ENCODE measurements around the gene SP3. TPM values are rescaled to one million over a fixed set of nuclear protein-coding genes. Genes with fewer than 3 reads are reported as not detected.

Gene SP3
- total RNA-seq, 4 donors from 2014 or later = 69.3 to 175 (median 82.9) TPM

DNA sequence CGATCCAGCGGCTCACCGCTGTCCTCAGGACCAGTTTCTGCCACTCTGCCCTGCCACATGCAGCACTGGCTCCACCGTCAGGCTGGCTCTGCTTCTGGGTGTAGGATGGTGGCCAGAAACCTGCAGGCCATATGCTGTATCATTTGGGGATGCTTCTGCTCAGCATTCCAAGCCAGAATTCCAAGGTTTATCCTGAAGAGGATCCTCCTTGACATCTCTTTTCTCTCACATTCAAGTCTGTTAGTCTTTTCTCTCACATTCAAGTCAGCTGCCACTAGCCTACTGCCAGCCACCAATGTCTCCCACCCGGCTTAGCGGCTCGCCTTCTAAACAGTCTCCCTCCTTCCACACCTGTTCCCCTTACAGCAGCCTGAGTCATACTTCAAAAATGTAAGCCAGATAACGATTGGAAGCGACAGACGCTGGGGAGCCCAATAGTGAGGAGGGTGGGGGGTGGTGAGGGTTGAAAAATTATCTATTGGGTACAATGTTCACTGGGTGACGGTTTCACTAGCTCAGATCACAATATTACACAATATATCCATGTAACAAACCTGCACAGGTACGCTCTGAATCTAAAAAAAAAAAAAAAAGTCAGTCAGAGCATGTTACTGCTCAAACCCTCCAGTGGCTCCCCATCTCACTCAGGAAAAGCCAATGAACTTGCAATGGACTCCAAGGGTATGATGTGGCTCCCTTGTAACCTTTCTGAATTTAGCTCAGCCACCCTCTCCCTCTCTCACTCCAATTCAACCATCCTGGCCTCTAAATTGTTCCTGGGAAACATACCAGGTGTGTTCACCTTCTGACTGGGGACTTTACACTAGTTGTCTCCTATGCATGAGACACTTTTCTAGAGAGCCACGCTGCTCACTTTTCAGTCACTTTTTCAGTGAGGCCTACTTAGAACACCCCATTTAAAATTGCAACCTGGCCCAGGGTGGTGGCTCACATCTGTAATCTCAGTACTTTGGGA, 38.8 kb upstream of the SP3 start:
- no peak for ATAC-seq (ENCODE audit: low FRiP score)
- TF ChIP-seq, protein P1, sequence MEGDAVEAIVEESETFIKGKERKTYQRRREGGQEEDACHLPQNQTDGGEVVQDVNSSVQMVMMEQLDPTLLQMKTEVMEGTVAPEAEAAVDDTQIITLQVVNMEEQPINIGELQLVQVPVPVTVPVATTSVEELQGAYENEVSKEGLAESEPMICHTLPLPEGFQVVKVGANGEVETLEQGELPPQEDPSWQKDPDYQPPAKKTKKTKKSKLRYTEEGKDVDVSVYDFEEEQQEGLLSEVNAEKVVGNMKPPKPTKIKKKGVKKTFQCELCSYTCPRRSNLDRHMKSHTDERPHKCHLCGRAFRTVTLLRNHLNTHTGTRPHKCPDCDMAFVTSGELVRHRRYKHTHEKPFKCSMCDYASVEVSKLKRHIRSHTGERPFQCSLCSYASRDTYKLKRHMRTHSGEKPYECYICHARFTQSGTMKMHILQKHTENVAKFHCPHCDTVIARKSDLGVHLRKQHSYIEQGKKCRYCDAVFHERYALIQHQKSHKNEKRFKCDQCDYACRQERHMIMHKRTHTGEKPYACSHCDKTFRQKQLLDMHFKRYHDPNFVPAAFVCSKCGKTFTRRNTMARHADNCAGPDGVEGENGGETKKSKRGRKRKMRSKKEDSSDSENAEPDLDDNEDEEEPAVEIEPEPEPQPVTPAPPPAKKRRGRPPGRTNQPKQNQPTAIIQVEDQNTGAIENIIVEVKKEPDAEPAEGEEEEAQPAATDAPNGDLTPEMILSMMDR (IDR thresholded peaks at IDR 0.05) = no peak
- DNase-seq (ENCODE audit: low spot score) = no peak

DNA sequence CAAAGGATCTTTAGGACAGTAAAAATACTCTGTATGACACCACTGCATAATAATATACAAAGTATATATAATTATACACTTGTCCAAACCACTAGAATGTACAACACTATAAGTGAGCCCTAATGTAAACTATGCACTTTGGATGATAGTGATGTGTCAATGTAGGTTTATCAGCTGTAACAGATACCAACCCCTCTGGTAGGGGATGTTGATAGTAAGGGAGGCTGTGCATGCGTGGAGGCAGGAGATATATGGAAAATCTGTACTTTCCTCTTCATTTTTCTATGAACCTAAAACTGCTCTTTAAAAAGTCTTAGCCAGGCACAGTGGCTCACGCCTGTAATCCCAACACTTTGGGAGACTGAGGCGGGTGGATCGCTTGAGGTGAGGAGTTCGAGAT, 37.5 kb upstream of the SP3 start:
- TF ChIP-seq, protein P1 (IDR thresholded peaks at IDR 0.05) = no peak
- DNase-seq (ENCODE audit: low spot score) = no peak
- ATAC-seq (ENCODE audit: low FRiP score) = no peak

DNA sequence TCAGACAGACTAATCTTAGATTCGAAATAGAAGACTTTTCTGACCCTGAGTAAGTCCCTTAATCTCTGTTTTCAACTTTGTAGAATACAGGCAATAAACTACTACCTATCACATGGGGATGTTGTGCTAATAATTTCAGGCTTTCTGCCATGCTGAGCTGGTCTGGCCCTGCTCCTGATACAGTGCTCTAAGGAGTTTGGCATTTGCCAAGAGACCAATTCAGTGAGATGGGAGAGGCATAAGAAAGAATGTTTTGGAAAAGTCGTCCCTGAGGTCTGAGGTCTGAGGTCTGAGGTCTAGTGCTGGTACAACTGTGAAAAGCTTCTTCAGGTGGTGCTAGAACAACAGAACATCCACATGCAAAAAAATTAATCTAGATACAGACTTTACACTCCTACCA, 35.9 kb upstream of the SP3 start:
- TF ChIP-seq, protein P1 (IDR thresholded peaks at IDR 0.05) = no peak
- no peak for ATAC-seq (ENCODE audit: low FRiP score)
- no peak for DNase-seq (ENCODE audit: low spot score)

DNA sequence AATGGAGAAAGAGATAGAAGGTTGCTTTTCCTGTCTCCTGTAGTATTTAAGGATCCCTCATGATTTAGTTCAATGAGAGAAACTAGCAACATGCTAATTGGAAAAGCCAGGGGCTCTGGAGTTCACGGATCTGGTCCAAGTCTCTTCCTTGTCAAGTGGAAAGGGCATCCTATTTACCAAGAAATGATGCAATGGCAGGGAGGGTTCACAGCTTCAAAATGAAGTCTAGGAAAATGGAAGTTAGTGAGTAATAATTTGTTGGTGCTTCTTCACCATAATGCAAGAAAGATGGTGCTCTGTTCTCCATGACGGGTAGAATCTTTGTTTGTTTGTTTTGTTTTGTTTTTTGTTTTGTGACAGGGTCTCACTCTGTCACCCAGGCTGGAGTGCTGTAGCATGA, 34.6 kb upstream of the SP3 start:
- TF ChIP-seq, protein P1 (IDR thresholded peaks at IDR 0.05) = no peak
- DNase-seq (ENCODE audit: low spot score) = no peak
- ATAC-seq (ENCODE audit: low FRiP score) = no peak

DNA sequence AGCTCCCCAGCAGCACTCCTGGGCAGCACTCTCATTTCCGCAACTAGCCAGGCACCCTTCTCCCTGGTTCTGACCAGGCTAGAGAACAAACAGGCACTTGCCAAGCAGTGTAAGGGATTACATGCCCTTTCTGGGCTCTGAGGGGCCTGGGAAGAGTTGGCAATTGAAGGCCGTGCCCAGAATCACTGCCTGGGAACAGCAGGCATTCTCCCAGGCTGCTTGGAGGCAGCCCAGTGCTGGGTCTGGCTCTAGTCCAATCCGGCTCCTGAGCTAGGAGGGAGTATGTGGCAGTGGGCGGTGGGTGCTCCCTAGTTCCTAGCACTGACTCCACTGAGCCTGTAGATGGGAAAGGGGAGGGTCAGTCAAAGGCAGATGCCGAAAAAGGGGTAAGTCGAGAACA, 34.1 kb upstream of the SP3 start:
- TF ChIP-seq, protein P1 (IDR thresholded peaks at IDR 0.05) = no peak
- ATAC-seq (ENCODE audit: low FRiP score) (peak; percentile 30), DNase-seq (ENCODE audit: low spot score) (no peak)

DNA sequence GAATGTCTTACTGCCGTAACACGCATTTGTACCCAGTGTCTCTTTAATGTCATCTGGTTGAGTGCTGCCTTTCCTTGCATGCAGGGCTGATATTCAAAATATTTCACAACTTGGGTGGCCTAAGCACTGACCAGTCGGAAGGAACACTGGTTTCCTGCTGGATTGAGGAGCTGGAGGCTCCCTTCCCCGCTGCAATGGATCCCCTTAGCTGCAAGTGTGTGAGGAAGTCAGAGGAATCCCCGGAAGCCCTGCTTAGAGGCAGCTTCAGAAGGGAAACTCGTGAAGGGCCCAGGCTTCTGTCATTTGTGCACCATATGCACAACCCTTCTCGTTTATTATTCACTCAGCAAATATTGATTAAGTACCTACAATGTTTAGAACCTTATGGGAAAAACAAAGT, 33.2 kb upstream of the SP3 start:
- no peak for DNase-seq (ENCODE audit: low spot score)
- no peak for ATAC-seq (ENCODE audit: low FRiP score)
- TF ChIP-seq, protein P1 (IDR thresholded peaks at IDR 0.05) = no peak

DNA sequence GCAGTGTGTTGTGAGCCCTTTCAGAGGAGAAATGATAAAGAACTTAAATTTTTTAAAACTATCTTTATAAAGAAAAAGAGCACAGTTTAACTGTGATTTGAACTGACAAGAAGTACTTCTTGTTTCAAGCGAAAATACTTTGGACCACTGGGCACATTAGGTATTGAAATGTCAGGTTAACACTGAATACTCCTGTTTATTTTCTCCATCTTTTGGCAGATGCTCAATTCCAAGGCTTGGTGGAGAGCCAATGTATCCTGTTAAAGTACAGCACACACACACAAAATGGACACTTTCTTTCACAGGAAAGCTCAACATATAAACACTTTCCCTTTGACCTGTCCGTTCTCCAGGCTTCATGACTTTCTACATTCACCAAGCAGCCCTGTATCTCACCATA, 32.6 kb upstream of the SP3 start:
- TF ChIP-seq, protein P1 (IDR thresholded peaks at IDR 0.05) = no peak
- DNase-seq (ENCODE audit: low spot score) = no peak
- ATAC-seq (ENCODE audit: low FRiP score) = no peak
